HepG2 (cell line): Measurements from ENCODE around the gene TXNRD2. TPM values are rescaled to one million over a fixed set of nuclear protein-coding genes. Genes with fewer than 3 reads are reported as not detected.

ENCODE experiments used
- ATAC-seq: fragments of 200-7000 bp; cut with Tn5 transposase; 3 replicates; pipeline ENCODE4 v1.9.1; 2020; ENCODE audit warnings: mild to moderate bottlenecking, moderate library complexity
- BruUV-seq: library from RNA; stranded (reverse); fragments of 400-500 nt; replicated peaks from 2 replicates; lab custom pipeline; 2021; lab: Mats Ljungman, UMichigan
- CTCF ChIA-PET: fragments of 300-600 bp; formaldehyde crosslinking; extraction: SDS; loops from one replicate; lab custom pipeline; 2021; ENCODE audit warnings: low total read pairs, inconsistent platforms, low intra/inter-chr PET ratio; lab: Yijun Ruan, JAX
- POLR2A ChIA-PET: fragments of 350-600 bp; sonication (Branson Sonifier 250); formaldehyde crosslinking; loops from one replicate; lab custom pipeline; 2020; ENCODE audit warnings: antibody characterized with exemption, inconsistent platforms; lab: Yijun Ruan, JAX
- DNase-seq: peaks from one replicate; pipeline ENCODE4 v3.0.0-alpha.2; 2015; ENCODE audit warnings: low spot score
- FAIRE-seq: peaks from 3 replicates; lab custom pipeline; 2011; peaks lifted over from hg19 to GRCh38; lab: Jason Lieb, UNC
- H2AFZ ChIP-seq: one replicate; pipeline ENCODE4 v1.6.1; 2011; ENCODE audit warnings: low read length, inconsistent platforms
- H3K27ac ChIP-seq: fragments of 300-600 bp; 3 replicates; pipeline ENCODE4 v1.8.0; 2011; ENCODE audit warnings: mixed run types, mild to moderate bottlenecking, mixed read lengths, low read length, inconsistent platforms; ENCODE audit not compliant: insufficient read depth; ENCODE audit errors: extremely low read length
- H3K27me3 ChIP-seq, 2 experiments: fragments of 200-600 bp in 1 of 2; 2 replicates in 1 of 2; 3 replicates in 1 of 2; pipeline versions ENCODE4 v1.6.0 to v1.8.0; 2011; ENCODE audit warnings: low read length in 2 of 2, mild to moderate bottlenecking in 2 of 2, moderate library complexity in 2 of 2, inconsistent platforms in 1 of 2; ENCODE audit not compliant: insufficient read depth in 2 of 2, control insufficient read depth in 1 of 2
- H3K36me3 ChIP-seq, 2 experiments: fragments of 200-600 bp in 1 of 2; replicated peaks in 1 of 2; 2 replicates in 1 of 2; 3 replicates in 1 of 2; pipeline versions ENCODE4 v1.5.1 to v1.8.0; 2011; ENCODE audit warnings: low read length in 2 of 2, inconsistent platforms in 1 of 2; ENCODE audit not compliant: insufficient read depth in 2 of 2, control insufficient read depth in 1 of 2
- H3K4me1 ChIP-seq: 2 replicates; pipeline ENCODE4 v1.5.1; 2012; ENCODE audit warnings: low read length, inconsistent platforms; ENCODE audit not compliant: insufficient read depth
- H3K4me2 ChIP-seq: 2 replicates; pipeline ENCODE4 v1.6.0; 2011; ENCODE audit warnings: low read depth, low read length, inconsistent platforms
- H3K4me3 ChIP-seq, 3 experiments: fragments of 200-600 bp in 1 of 3; sonication (generic), shearing (Covaris generic) in 1 of 3; replicated peaks in 1 of 3; 2 replicates each; pipeline ENCODE4 v1.5.1; 2011 to 2016; ENCODE audit warnings: low read length in 3 of 3, inconsistent platforms in 2 of 3, low read depth in 2 of 3, mild to moderate bottlenecking in 2 of 3, control low read depth in 1 of 3, mixed read lengths in 1 of 3; ENCODE audit not compliant: insufficient read depth in 1 of 3
- H3K79me2 ChIP-seq: one replicate; pipeline ENCODE4 v1.6.1; 2011; ENCODE audit warnings: low read length, inconsistent platforms; ENCODE audit not compliant: insufficient read depth
- H3K9ac ChIP-seq: 2 replicates; pipeline ENCODE4 v1.6.0; 2011; ENCODE audit warnings: mild to moderate bottlenecking, low read depth, low read length, inconsistent platforms; ENCODE audit not compliant: insufficient read depth
- H3K9me3 ChIP-seq: 2 replicates; pipeline ENCODE4 v1.5.1; 2012; ENCODE audit warnings: mild to moderate bottlenecking, low read length
- H4K20me1 ChIP-seq: 2 replicates; pipeline ENCODE4 v1.6.0; 2011; ENCODE audit warnings: inconsistent platforms, mild to moderate bottlenecking, low read length, moderate library complexity; ENCODE audit not compliant: insufficient read depth
- ATRX ChIP-seq: sonication (generic); formaldehyde crosslinking; IDR thresholded peaks from 2 replicates; pipeline ENCODE4 v1.4.0; 2020; ENCODE audit warnings: missing genetic modification reagents, borderline replicate concordance
- NR2C2 ChIP-seq: sonication (generic); formaldehyde crosslinking; IDR thresholded peaks from 2 replicates; pipeline ENCODE4 v1.4.0; 2020; ENCODE audit warnings: missing genetic modification reagents, mild to moderate bottlenecking, moderate library complexity, borderline replicate concordance
- WGBS: methylation state at CpG from one replicate; pipeline ENCODE4 v1.1.6; 2017; ENCODE audit warnings: low lambda C conversion rate; 5-methylcytosine and 5-hydroxymethylcytosine counted together
- in situ Hi-C: cut with HindIII; loops from 2 replicates; pipeline ENCODE4 v1.10.0; 2017; ENCODE audit warnings: low pct_unique_long_range_greater_than_20kb; ENCODE audit not compliant: extremely low pct_ligation_motif_present
- intact Hi-C: fragments of 100-400 bp; cut with micrococcal nuclease; formaldehyde crosslinking; loops from one replicate; pipeline ENCODE4 v1.10.0; 2022; ENCODE audit not compliant: unreplicated experiment
- polyA plus RNA-seq, 8 experiments: library from polyadenylated mRNA; depleted of rRNA in 3 of 8; stranded (reverse) in 7 of 8; unstranded in 1 of 8; fragments of >200 nt; fragmentation: Illumina TruSeq in 4 of 8; extraction: Trizol in 4 of 8; gene quantifications; 2 replicates each; pipeline versions ENCODE4 v1.2.1 to v1.2.3, GENCODE V29; 2011 to 2016; ENCODE audit warnings: low read depth in 4 of 8, missing spikeins in 1 of 8, mixed read lengths in 1 of 8; ENCODE audit not compliant: insufficient read depth in 1 of 8
- total RNA-seq, 5 experiments: library from RNA; depleted of rRNA; stranded (reverse); fragments of >200 nt; fragmentation: Illumina TruSeq; extraction: Trizol; gene quantifications; 2 replicates each; pipeline ENCODE4 v1.2.3, GENCODE V29; 2016; ENCODE audit warnings: low read depth in 1 of 5
- TF ChIP-seq, protein P1 (sequence below): sonication (generic); formaldehyde crosslinking; IDR thresholded peaks from 2 replicates; pipeline ENCODE4 v1.8.0; 2022; ENCODE audit warnings: missing genetic modification reagents, mild to moderate bottlenecking, inconsistent platforms, borderline replicate concordance
- TF ChIP-seq, protein P2 (sequence below): sonication (generic); formaldehyde crosslinking; IDR thresholded peaks from 2 replicates; pipeline ENCODE4 v1.8.1; 2023; ENCODE audit warnings: missing genetic modification reagents, mild to moderate bottlenecking, borderline replicate concordance
- TF ChIP-seq, protein P3 (sequence below): sonication (generic); formaldehyde crosslinking; IDR thresholded peaks from 2 replicates; pipeline ENCODE4 v1.4.0; 2020; ENCODE audit warnings: missing genetic modification reagents, borderline replicate concordance
- TF ChIP-seq, protein P4 (sequence below): sonication (generic); formaldehyde crosslinking; conservative IDR thresholded peaks from 2 replicates; pipeline ENCODE4 v1.5.0; 2020; ENCODE audit warnings: missing genetic modification reagents

TXNRD2 gene
- total and polyA plus RNA-seq, 2 of the 13 experiments (the other 11 are each of a cell fraction or from before 2014, with no cell fraction given), result 17.5 to 18.6 TPM

DNA sequence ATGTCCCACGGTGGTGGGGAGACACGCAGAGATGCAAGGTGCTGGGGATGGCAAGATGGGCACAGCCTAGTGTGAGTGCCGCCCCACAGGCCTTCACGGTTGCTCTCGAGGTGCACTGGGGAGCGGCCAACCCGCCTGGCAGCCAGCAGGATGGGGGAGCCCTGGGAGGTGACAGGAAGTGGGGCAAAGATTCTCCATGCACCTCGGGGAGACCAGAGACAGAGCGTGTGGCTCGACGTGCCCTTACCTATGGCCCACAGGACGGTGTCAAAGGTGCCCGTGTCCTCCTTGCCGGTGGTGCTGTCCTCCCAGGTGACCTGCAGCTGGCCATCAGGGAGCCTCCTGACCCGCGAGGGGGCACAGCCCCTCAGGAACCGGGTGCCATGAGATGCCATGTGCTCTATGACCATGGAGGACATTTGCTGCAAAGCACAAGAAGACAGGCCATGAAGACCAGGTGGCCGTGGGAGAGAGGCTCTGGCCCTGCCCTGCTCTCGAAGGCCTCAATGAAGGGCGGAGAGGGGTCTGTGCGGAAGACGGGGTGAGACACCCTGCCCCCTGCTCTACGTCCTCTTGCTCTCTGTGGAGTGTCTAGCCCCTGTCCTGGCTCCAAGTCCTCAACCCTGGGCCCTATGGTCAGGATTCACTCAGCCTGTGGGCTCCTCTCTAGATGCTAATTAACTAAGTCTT lies 46.3 kb downstream of the TXNRD2 start:
- H3K36me3 ChIP-seq, result peaks cover 5 to 15% of the 10 kb centered on the region in 2 experiments; a peak in 3 of 5 replicates
- no peak overlapping the region for H2AFZ ChIP-seq
- intact Hi-C loops (no loop called here), in situ Hi-C loops (no loop called here)
- CTCF ChIA-PET, result no interaction called here
- POLR2A ChIA-PET, result no interaction called here
- no peak overlapping the region for H3K4me2 ChIP-seq
- H3K4me1 ChIP-seq, result peaks cover 61% of the 10 kb centered on the region
- DNase-seq (no peak), ATAC-seq (no peak), FAIRE-seq (no peak)
- H4K20me1 ChIP-seq, result no peaks in the 10 kb centered on the region
- no peaks in the 10 kb centered on the region for H3K27me3 ChIP-seq
- no TSS peak for BruUV-seq
- no peaks in the 10 kb centered on the region for H3K9me3 ChIP-seq
- TF ChIP-seq NR2C2 (CRISPR knock-in tag), result no peak
- TF ChIP-seq, protein P1, sequence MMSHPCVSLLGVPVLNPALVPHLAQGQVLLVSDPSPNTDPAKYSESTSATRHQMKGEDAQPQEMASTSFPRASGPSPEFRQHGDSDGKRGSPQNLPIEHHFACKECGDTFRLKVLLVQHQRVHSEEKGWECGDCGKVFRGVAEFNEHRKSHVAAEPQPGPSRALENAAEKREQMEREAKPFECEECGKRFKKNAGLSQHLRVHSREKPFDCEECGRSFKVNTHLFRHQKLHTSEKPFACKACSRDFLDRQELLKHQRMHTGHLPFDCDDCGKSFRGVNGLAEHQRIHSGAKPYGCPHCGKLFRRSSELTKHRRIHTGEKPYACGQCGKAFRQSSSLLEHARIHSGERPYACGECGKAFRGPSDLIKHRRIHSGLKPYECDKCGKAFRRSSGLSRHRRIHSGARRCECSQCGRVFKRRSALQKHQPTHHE (CRISPR knock-in tag), result no peak
- TF ChIP-seq, protein P2, sequence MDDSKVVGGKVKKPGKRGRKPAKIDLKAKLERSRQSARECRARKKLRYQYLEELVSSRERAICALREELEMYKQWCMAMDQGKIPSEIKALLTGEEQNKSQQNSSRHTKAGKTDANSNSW (CRISPR knock-in tag), result no peak
- no peak for TF ChIP-seq ATRX (CRISPR knock-in tag)
- TF ChIP-seq, protein P3, sequence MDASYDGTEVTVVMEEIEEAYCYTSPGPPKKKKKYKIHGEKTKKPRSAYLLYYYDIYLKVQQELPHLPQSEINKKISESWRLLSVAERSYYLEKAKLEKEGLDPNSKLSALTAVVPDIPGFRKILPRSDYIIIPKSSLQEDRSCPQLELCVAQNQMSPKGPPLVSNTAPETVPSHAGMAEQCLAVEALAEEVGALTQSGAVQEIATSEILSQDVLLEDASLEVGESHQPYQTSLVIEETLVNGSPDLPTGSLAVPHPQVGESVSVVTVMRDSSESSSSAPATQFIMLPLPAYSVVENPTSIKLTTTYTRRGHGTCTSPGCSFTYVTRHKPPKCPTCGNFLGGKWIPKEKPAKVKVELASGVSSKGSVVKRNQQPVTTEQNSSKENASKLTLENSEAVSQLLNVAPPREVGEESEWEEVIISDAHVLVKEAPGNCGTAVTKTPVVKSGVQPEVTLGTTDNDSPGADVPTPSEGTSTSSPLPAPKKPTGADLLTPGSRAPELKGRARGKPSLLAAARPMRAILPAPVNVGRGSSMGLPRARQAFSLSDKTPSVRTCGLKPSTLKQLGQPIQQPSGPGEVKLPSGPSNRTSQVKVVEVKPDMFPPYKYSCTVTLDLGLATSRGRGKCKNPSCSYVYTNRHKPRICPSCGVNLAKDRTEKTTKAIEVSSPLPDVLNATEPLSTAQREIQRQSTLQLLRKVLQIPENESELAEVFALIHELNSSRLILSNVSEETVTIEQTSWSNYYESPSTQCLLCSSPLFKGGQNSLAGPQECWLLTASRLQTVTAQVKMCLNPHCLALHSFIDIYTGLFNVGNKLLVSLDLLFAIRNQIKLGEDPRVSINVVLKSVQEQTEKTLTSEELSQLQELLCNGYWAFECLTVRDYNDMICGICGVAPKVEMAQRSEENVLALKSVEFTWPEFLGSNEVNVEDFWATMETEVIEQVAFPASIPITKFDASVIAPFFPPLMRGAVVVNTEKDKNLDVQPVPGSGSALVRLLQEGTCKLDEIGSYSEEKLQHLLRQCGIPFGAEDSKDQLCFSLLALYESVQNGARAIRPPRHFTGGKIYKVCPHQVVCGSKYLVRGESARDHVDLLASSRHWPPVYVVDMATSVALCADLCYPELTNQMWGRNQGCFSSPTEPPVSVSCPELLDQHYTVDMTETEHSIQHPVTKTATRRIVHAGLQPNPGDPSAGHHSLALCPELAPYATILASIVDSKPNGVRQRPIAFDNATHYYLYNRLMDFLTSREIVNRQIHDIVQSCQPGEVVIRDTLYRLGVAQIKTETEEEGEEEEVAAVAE (CRISPR knock-in tag), result no peak
- TF ChIP-seq, protein P4, sequence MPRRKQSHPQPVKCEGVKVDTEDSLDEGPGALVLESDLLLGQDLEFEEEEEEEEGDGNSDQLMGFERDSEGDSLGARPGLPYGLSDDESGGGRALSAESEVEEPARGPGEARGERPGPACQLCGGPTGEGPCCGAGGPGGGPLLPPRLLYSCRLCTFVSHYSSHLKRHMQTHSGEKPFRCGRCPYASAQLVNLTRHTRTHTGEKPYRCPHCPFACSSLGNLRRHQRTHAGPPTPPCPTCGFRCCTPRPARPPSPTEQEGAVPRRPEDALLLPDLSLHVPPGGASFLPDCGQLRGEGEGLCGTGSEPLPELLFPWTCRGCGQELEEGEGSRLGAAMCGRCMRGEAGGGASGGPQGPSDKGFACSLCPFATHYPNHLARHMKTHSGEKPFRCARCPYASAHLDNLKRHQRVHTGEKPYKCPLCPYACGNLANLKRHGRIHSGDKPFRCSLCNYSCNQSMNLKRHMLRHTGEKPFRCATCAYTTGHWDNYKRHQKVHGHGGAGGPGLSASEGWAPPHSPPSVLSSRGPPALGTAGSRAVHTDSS (CRISPR knock-in tag), result no peak
- no peak overlapping the region for H3K4me3 ChIP-seq
- no peaks in the 10 kb centered on the region for H3K79me2 ChIP-seq
- H3K9ac ChIP-seq, result no peak overlapping the region
- 87% methylated on average over 9 of the region's 23 CpGs for WGBS
- H3K27ac ChIP-seq, result no peak overlapping the region
